Upper lobe of left lung (tissue), 4 donors: ENCODE measurements around the gene SHLD2.

Experiments used
- POLR2A ChIP-seq, 4 donors: fragments of 450-650 bp; IDR thresholded peaks; one replicate each; pipeline ENCODE4 v1.5.1; 2016 to 2017; ENCODE audit warnings: antibody characterized with exemption in 4 of 4, mild to moderate bottlenecking in 2 of 4
- POLR2AphosphoS5 ChIP-seq, 2 donors: sonication (generic); formaldehyde crosslinking; IDR thresholded peaks; one replicate each; pipeline ENCODE4 v1.5.1; 2017; ENCODE audit warnings: antibody characterized with exemption in 2 of 2
- TF ChIP-seq, protein P1 (sequence below), 6 experiments: fragments of 450-650 bp in 4 of 6; fragments of 200-600 bp in 2 of 6; sonication (generic) in 2 of 6; IDR thresholded peaks; one replicate each; pipeline ENCODE4 v1.5.1; 2016 to 2019; ENCODE audit warnings: antibody characterized with exemption in 6 of 6

DNA sequence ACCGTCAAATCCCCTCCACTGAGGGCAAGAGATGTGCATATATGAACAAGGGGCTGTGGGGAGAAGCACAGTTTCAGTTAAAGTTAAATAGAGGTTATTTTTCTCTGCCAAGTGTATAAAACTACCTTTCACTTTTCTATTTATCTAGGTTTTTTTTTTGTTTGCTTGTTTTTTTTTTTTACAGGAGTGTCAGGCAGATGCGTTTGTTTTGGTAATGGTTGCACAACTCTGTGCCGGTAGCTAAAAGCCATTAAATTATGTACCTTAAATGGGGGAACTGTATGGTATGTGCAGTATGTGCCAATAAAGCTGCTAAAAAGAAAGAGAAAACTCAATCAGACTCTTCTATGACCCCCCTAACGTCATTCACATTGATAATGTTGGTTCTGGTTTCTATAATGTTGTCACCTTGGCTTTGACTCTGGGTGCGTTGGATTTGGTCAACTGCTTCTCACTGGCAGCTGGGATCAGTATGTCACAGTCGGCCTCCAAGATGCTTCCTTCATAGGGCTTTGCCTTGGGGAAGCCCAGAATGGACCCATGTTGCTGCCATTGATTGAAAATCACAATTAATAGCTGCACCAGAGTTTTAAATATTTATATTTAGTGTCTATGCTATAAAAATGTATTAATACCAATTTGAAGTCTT, 34.6 kb upstream of the SHLD2 start:
- TF ChIP-seq POLR2AphosphoS5 (IDR thresholded peaks at IDR 0.05) (no peak), POLR2A (IDR thresholded peaks at IDR 0.05) (no peak)
- TF ChIP-seq, protein P1, sequence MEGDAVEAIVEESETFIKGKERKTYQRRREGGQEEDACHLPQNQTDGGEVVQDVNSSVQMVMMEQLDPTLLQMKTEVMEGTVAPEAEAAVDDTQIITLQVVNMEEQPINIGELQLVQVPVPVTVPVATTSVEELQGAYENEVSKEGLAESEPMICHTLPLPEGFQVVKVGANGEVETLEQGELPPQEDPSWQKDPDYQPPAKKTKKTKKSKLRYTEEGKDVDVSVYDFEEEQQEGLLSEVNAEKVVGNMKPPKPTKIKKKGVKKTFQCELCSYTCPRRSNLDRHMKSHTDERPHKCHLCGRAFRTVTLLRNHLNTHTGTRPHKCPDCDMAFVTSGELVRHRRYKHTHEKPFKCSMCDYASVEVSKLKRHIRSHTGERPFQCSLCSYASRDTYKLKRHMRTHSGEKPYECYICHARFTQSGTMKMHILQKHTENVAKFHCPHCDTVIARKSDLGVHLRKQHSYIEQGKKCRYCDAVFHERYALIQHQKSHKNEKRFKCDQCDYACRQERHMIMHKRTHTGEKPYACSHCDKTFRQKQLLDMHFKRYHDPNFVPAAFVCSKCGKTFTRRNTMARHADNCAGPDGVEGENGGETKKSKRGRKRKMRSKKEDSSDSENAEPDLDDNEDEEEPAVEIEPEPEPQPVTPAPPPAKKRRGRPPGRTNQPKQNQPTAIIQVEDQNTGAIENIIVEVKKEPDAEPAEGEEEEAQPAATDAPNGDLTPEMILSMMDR (IDR thresholded peaks at IDR 0.05) = no peak
